Measurements from ENCODE around the gene PITX1.

Gene PITX1

DNA sequence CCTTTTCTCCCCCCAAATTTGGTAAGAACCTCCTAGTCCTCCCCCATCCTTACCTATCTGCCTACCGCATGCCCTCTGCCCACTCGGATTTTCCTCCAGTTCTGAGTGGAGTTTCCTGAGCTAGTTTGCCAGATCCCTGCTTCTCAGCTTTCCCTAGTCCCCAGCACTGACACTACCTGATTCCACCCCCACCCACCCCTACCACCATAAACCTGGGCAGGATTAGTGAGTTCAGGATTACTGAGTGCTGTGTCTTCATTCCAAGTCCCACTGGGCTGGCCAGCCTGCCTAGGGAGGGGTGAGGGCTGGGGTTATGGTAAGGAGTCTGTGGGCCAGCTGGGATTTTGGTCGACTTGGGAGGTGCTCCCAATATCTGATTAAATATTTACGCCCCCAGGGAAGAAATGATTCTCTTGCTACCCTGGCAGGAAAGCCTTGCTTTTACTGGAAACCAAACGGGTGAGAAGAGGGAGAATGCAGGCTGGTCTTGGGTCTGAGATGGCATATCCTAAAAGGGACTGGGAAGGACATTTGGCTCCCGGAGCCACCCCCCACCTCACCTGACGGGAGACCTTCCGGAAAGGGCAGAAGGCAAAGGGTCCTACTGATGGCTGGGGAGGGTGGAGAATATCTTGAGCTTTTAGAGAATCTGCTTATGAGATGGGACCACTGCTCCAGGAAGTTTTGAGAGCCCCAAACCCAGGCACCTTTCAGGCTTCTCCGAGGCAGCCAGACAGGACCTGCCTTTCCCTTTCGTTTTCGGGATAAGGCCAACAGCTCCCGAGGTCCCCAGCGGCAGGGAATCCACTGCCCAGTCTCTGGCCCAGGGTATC is 3.7 kb downstream of the PITX1 start:
- peak overlapping the region; percentile 54 for H3K27ac ChIP-seq
- no peak for DNase-seq (ENCODE audit: low read depth, low spot score)
- peaks cover 8% of the 10 kb centered on the region; the same call in 1 of the 2 replicates for H3K36me3 ChIP-seq (ENCODE audit: insufficient read depth, low read length)
- no peak for TF ChIP-seq EZH2 (IDR thresholded peaks at IDR 0.05)
- TF ChIP-seq POLR2AphosphoS5 (IDR thresholded peaks at IDR 0.05; ENCODE audit: borderline replicate concordance, low read depth, low read length), result no peak
- TF ChIP-seq FOXP2 (optimal IDR thresholded peaks at IDR 0.05; ENCODE audit: control extremely low read depth, extremely low read length, insufficient read depth), result no peak
- no peaks in the 10 kb centered on the region for H3K9me3 ChIP-seq (ENCODE audit: low read depth, low read length)
- H3K4me3 ChIP-seq, result no peak overlapping the region
- no peak overlapping the region for H3K9ac ChIP-seq (ENCODE audit: insufficient read length)

DNA sequence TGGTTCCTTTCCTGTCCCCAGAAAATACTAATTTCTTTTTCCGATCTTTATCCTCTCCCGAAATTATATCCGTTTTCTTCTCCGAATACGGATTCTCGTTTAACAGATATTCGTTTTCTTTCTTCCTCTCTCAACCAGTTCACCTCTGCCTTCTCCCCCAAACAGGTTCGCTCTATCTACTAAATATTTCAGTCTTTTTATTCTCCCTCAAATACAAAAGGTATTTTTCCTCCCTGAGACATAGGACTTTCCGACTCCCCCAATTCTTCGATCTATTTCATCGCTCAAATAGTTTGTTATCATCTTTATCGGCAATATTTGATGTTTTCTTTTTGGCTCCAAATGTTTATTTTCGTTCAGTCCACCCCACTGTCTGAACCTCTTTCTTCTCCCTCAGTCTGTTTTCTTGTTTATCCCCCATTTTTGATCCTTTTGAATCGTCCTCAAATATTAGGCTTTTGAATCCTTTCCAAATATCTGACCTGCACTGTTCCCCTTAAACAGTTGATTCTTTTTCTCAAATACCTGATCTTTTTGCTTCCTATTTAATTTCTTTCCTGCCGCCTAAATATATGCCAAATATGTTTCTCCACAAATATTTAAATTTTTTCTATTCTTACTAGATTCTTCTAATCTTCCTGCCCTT is 4.4 kb downstream of the PITX1 start:
- no peak overlapping the region for H3K9ac ChIP-seq (ENCODE audit: insufficient read length)
- peak overlapping the region; percentile 54 for H3K27ac ChIP-seq
- DNase-seq (ENCODE audit: low read depth, low spot score), result no peak
- no peak for TF ChIP-seq FOXP2 (optimal IDR thresholded peaks at IDR 0.05; ENCODE audit: control extremely low read depth, extremely low read length, insufficient read depth)
- TF ChIP-seq EZH2 (IDR thresholded peaks at IDR 0.05), result no peak
- TF ChIP-seq POLR2AphosphoS5 (IDR thresholded peaks at IDR 0.05; ENCODE audit: borderline replicate concordance, low read depth, low read length), result no peak
- no peaks in the 10 kb centered on the region for H3K9me3 ChIP-seq (ENCODE audit: low read depth, low read length)
- H3K4me3 ChIP-seq, result no peak overlapping the region
- H3K36me3 ChIP-seq (ENCODE audit: insufficient read depth, low read length), result peaks cover 8% of the 10 kb centered on the region; the same call in 1 of the 2 replicates

DNA sequence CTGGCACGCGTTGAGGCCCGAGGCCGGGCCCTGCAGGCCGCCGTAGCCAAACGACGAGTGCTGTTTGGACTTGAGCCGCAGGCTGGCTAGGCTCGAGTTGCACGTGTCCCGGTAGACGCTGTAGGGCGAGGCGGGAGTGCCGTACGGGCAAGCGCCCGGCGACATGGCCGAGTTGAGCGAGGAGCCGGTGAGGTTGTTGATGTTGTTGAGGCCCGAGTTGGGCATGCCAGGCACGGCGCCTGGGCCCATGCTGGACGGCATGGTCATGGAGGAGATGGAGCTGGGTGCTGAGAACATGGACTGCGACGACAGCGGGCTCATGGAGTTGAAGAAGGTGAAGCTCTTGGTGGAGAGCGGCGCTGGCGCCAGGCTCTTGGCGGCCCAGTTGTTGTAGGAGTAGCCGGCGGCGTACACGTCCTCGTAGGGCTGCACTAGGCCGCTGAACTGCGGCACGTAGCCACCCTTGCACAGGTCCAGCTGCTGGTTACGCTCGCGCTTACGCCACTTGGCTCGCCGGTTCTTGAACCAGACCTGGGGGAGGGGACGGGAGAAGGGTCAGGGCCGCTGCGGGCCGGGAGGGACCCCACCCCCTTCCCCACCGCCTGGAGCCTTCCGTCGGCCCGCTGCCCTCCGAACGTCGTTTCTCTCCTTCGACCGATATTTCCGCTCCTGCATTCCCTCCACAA is 5.1 kb downstream of the PITX1 start:
- no peak overlapping the region for H3K27ac ChIP-seq
- H3K9me3 ChIP-seq (ENCODE audit: low read depth, low read length), result no peaks in the 10 kb centered on the region
- H3K9ac ChIP-seq (ENCODE audit: insufficient read length), result no peak overlapping the region
- H3K36me3 ChIP-seq (ENCODE audit: insufficient read depth, low read length), result peaks cover 8% of the 10 kb centered on the region; the same call in 1 of the 2 replicates
- DNase-seq (ENCODE audit: low read depth, low spot score), result no peak
- H3K4me3 ChIP-seq, result no peak overlapping the region
- TF ChIP-seq EZH2 (IDR thresholded peaks at IDR 0.05) (no peak), POLR2AphosphoS5 (IDR thresholded peaks at IDR 0.05; ENCODE audit: borderline replicate concordance, low read depth, low read length) (no peak), FOXP2 (optimal IDR thresholded peaks at IDR 0.05; ENCODE audit: control extremely low read depth, extremely low read length, insufficient read depth) (no peak)

DNA sequence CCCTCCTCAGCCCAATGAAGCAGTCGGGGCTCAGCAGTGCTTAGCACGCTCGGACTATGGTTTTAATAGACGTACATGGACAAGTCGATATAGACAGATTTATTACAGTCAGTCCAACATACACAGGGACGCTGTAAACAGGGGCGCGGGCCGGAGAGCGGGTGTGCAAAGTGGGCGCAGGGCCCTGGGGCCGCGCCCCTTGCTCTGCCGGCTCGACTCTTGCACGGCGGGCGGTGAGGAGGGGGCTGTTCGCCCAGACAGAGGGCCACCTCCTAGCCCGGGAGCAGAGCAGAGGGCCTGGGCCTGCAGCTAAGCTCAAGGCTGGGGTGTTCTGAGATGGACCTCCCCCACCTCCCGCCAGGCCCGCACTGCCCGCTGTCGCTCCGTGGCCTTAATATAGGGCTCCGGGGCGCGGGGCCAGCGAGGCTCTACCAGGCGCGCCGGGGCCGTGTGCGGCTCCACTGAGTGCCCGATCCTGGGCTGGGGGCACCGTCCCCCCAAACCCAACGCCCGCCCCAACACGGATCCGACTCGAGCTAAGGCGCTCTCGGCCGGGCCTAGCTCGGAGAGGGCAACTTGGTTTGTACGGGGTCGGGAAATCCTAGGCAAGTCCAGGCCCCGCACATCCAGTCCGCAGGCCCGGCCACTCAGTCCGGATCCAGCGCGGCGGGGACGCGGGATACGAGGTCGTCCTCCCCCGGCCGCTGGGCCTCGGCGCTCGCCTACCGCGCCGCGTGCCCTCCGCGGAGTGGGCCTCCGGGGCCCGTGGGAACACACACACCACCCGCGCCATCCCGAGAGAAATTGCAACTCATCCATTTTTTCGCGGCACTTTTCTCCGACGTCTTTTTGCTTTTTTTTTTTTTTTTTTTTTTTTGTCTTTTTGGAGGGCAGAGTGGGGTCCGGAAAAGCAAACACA is 6.1 kb downstream of the PITX1 start:
- Histone ChIP-seq H3K9me3 (ENCODE audit: low read depth, low read length) (no peaks in the 10 kb centered on the region), H3K36me3 (ENCODE audit: insufficient read depth, low read length) (peaks cover 8% of the 10 kb centered on the region; the same call in 1 of the 2 replicates), H3K27ac (no peak overlapping the region), H3K4me3 (no peak overlapping the region), H3K9ac (ENCODE audit: insufficient read length) (no peak overlapping the region)
- TF ChIP-seq FOXP2 (optimal IDR thresholded peaks at IDR 0.05; ENCODE audit: control extremely low read depth, extremely low read length, insufficient read depth) (no peak), POLR2AphosphoS5 (IDR thresholded peaks at IDR 0.05; ENCODE audit: borderline replicate concordance, low read depth, low read length) (no peak), EZH2 (IDR thresholded peaks at IDR 0.05) (no peak)
- no peak for DNase-seq (ENCODE audit: low read depth, low spot score)

DNA sequence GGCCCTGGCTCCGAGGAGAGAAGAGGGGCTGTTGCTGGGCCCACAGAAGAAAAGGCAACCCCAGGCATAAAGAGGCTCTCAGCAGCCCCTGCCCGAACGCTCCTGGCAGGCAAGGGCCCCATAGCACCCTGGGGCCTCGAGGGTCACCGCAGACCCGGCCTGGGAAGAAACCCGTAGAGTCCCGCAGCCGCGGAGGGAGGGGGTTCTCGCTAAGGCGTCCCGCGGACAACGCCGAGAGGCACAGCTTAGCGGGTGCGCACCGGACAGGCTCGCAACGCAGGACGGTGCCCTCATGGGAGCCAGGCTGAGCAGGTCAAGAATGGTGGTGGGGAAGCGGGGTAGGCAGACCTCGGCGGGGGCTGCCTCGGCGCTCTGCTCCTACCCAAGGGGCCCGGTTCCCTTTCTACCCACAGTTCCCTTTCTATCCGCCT is 6.7 kb downstream of the PITX1 start:
- no peak for DNase-seq (ENCODE audit: low read depth, low spot score)
- TF ChIP-seq EZH2 (IDR thresholded peaks at IDR 0.05) (no peak), FOXP2 (optimal IDR thresholded peaks at IDR 0.05; ENCODE audit: control extremely low read depth, extremely low read length, insufficient read depth) (no peak), POLR2AphosphoS5 (IDR thresholded peaks at IDR 0.05; ENCODE audit: borderline replicate concordance, low read depth, low read length) (no peak)
- Histone ChIP-seq H3K27ac (no peak overlapping the region), H3K9me3 (ENCODE audit: low read depth, low read length) (no peaks in the 10 kb centered on the region), H3K36me3 (ENCODE audit: insufficient read depth, low read length) (peaks cover 8% of the 10 kb centered on the region; the same call in 1 of the 2 replicates), H3K4me3 (no peak overlapping the region), H3K9ac (ENCODE audit: insufficient read length) (no peak overlapping the region)

DNA sequence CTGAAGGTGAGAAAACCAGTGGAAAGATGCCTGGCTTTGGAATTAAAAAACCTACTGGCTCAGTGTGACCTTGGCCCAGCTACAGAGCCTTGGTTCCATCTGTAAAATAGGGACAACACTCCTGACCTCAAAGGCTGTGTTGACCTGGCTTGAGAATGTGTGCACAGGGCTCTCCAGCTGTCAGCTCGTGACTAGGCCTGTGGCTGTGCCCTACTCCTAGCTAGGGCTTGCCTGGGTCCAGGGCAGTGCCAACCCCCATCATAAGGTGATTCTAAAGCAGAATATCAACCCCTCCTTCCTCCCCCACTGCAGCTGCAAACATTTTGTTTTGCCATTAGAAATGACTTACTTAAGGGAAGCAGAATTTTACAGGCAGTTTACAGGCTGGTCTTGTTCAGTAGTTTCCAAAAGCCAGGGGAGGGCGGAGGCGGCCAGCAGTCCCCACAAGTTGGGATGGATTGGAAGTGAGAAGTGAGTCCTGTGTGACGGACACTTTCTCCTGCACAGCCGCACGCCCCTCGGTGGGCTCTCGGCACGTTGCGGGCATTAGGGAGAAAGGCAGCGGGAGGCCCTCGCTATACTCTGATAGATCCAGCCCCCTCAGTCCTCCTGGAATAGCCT is 7.3 kb downstream of the PITX1 start:
- DNase-seq (ENCODE audit: low read depth, low spot score), result no peak
- TF ChIP-seq EZH2 (IDR thresholded peaks at IDR 0.05) (no peak), POLR2AphosphoS5 (IDR thresholded peaks at IDR 0.05; ENCODE audit: borderline replicate concordance, low read depth, low read length) (no peak), FOXP2 (optimal IDR thresholded peaks at IDR 0.05; ENCODE audit: control extremely low read depth, extremely low read length, insufficient read depth) (no peak)
- no peak overlapping the region for H3K4me3 ChIP-seq
- no peak overlapping the region for H3K9ac ChIP-seq (ENCODE audit: insufficient read length)
- no peak overlapping the region for H3K27ac ChIP-seq
- peaks cover 8% of the 10 kb centered on the region; the same call in 1 of the 2 replicates for H3K36me3 ChIP-seq (ENCODE audit: insufficient read depth, low read length)
- H3K9me3 ChIP-seq (ENCODE audit: low read depth, low read length), result no peaks in the 10 kb centered on the region

Measured in SK-N-MC (cell line).